Lower lobe of right lung (tissue), 2 donors: Measurements from ENCODE around the gene PRKD2. TPM values are rescaled to one million over a fixed set of nuclear protein-coding genes. Genes with fewer than 3 reads are reported as not detected.

Source experiments
- ATAC-seq, 2 donors: fragments of 200-7000 bp; cut with Tn5 transposase; one replicate each; pipeline ENCODE4 v1.9.1; 2020 to 2022; ENCODE audit warnings: mild to moderate bottlenecking in 2 of 2, moderate library complexity in 2 of 2
- DNase-seq: peaks from one replicate; pipeline ENCODE4 v3.0.0-alpha.2; 2020
- H3K27ac ChIP-seq: fragments of 200-600 bp; one replicate; pipeline ENCODE4 v1.8.0; 2022
- H3K27me3 ChIP-seq: fragments of 200-600 bp; one replicate; pipeline ENCODE4 v1.8.0; 2022; ENCODE audit warnings: low read depth
- H3K36me3 ChIP-seq: fragments of 200-600 bp; one replicate; pipeline ENCODE4 v1.8.0; 2022; ENCODE audit warnings: mild to moderate bottlenecking
- H3K4me1 ChIP-seq: fragments of 200-600 bp; one replicate; pipeline ENCODE4 v1.8.0; 2022
- H3K4me3 ChIP-seq: fragments of 200-600 bp; one replicate; pipeline ENCODE4 v1.8.0; 2022; ENCODE audit warnings: mild to moderate bottlenecking
- H3K9me3 ChIP-seq: fragments of 200-600 bp; one replicate; pipeline ENCODE4 v1.8.0; 2022
- intact Hi-C: fragments of 100-400 bp; cut with DNase I; formaldehyde crosslinking; loops from one replicate; pipeline ENCODE4 v1.11.0; 2022
- total RNA-seq: library from RNA; stranded (reverse); fragmentation: NEBNext Ultra II Directional; extraction: Animal tissue kit (Norgen Biotek cat#: 25700); gene quantifications from one replicate; pipeline ENCODE4 v1.2.1, GENCODE V29; 2021
- TF ChIP-seq, protein P1 (sequence below): fragments of 200-600 bp; IDR thresholded peaks from one replicate; pipeline ENCODE4 v1.8.0; 2022; ENCODE audit warnings: antibody characterized with exemption, mild to moderate bottlenecking
- donor health status: DM: no; HTN: yes; CAD: no; lungs with severe emphysema.

The PRKD2 gene
- total RNA-seq, 1 donor from 2014 or later: 45.0 TPM

DNA sequence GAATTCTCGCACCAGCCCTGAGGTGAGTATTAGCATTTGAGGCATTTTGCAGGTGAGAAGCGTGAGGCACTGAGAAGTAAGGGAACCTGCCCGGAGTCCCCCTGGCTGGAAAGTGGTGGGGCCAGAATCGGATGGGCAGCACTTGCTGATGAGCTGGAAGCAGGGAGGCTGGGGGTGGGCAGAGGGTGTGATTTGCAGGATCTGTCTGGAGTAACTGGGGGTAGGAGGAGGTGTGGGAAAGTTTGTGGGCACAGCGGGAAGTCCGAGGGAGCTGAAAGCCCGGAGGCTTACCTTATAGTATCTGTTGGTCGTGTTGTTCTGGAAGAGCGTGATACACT lies 20.1 kb downstream of the PRKD2 start:
- no peak for ATAC-seq
- H3K4me1 ChIP-seq: no peaks in the 10 kb centered on the region
- no peak overlapping the region for H3K4me3 ChIP-seq
- intact Hi-C loops: no loop called here
- no peak overlapping the region for H3K27ac ChIP-seq
- TF ChIP-seq, protein P1, sequence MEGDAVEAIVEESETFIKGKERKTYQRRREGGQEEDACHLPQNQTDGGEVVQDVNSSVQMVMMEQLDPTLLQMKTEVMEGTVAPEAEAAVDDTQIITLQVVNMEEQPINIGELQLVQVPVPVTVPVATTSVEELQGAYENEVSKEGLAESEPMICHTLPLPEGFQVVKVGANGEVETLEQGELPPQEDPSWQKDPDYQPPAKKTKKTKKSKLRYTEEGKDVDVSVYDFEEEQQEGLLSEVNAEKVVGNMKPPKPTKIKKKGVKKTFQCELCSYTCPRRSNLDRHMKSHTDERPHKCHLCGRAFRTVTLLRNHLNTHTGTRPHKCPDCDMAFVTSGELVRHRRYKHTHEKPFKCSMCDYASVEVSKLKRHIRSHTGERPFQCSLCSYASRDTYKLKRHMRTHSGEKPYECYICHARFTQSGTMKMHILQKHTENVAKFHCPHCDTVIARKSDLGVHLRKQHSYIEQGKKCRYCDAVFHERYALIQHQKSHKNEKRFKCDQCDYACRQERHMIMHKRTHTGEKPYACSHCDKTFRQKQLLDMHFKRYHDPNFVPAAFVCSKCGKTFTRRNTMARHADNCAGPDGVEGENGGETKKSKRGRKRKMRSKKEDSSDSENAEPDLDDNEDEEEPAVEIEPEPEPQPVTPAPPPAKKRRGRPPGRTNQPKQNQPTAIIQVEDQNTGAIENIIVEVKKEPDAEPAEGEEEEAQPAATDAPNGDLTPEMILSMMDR: no peak
- DNase-seq: no peak
- no peaks in the 10 kb centered on the region for H3K9me3 ChIP-seq
- H3K27me3 ChIP-seq: no peaks in the 10 kb centered on the region
- peaks cover 91% of the 10 kb centered on the region for H3K36me3 ChIP-seq

DNA sequence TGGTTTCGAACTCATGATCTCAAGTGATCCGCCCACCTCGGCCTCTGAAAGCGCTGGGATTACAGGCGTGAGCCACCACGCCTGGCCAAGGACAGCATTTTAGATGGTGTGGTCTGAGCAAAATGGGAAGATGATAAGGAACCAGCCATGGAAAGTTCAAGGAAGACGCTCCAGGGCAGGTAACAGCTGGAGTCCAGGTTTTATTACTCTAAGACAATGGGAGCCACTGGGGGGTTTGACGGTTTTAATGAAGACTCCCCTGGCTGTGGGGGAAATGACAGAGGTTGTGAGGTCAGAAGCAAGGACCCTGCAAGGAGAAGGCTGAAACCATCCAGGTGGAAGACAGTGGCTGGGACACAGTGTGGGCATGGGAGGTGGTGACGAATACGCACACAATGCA lies 20.9 kb downstream of the PRKD2 start:
- ATAC-seq (no peak), DNase-seq (no peak)
- Histone ChIP-seq H3K27ac (no peak overlapping the region), H3K27me3 (no peaks in the 10 kb centered on the region), H3K36me3 (peaks cover 91% of the 10 kb centered on the region), H3K4me3 (no peak overlapping the region), H3K4me1 (no peaks in the 10 kb centered on the region), H3K9me3 (no peaks in the 10 kb centered on the region)
- TF ChIP-seq, protein P1: no peak
- intact Hi-C loops: no loop called here

DNA sequence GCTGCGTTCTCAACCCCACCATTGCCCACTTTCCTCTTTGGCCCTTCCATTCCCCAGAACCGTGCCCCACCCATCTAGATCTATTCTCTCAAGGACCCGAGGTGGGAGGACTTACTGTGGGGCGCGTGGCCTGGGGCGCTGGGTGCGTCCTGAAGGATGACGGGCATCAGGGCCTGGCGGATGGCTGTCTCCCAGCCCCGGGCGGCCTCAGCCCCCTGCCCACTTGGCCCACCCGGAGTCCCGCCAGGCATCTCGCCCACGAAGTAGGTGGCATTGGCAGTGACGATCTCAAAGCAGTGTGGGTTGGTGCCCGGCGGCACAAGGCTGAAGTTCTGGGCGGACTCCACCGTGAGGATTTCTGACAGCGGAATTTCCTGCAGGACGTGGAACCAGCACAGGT lies 23.2 kb downstream of the PRKD2 start:
- H3K9me3 ChIP-seq: no peaks in the 10 kb centered on the region
- H3K36me3 ChIP-seq: peaks cover 91% of the 10 kb centered on the region
- no peak for ATAC-seq
- H3K27me3 ChIP-seq: no peaks in the 10 kb centered on the region
- H3K27ac ChIP-seq: no peak overlapping the region
- DNase-seq: no peak
- no peak overlapping the region for H3K4me3 ChIP-seq
- TF ChIP-seq, protein P1: no peak
- intact Hi-C loops: no loop called here
- H3K4me1 ChIP-seq: no peaks in the 10 kb centered on the region

DNA sequence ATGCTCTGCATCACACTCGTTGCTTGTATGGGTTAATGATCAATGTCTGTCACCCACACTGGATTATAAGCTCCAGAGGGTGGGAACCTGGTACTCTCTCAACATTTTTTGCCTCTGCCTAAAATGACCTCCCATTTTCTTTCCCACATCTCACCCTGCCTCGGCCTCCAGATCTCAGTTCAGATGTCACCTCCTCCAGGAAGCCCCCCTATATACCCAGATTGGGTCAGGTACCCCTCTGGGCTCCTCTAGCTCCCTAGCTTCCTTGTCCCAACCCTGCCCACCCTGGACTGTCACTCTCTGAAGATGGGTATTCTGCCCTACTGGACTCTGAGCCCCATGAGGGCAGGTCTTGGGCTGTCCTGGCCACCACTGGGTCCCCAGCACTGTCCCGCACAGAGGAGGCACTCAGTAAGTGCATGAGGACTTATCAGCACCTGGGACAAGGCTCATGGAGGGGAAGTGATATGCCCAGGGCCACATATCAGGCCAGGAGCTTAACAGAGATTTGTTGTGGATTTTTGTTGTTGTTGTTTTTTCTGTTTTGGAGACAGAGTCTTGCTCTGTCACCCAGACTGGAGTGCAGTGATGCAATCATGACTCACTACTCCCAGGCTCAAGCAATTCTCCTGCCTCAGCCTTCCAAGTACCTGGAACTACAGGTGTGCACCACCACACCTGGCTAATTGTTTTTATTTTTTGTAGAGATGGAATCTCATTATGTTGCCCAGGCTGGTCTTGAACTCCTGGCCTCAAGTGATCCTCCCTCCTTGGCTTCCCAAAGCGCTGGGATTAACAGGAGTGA lies 23.8 kb downstream of the PRKD2 start:
- intact Hi-C loops: no loop called here
- ATAC-seq: no peak
- no peak overlapping the region for H3K27ac ChIP-seq

DNA sequence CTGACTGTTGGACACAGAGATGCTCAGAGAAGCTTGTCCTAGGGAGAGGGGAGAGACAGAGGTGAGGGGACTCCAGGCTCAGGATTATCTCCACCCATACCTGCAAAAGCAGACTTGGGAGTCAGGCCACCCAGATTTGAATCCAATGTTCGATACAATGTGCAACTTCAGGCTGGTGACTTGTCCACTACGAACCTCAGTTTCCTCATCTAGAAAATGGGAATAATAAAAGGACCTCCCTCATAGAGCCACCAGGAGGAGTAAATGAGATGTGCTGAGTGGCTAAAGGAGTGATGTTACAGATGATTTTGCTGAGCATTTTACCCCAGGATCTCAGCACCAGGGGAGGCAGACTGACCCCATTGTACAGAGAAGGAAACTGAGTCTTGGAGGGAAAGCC lies 25.0 kb downstream of the PRKD2 start:
- TF ChIP-seq, protein P1: no peak
- H3K9me3 ChIP-seq: no peaks in the 10 kb centered on the region
- no peaks in the 10 kb centered on the region for H3K27me3 ChIP-seq
- ATAC-seq (no peak), DNase-seq (no peak)
- no peaks in the 10 kb centered on the region for H3K4me1 ChIP-seq
- intact Hi-C loops: no loop called here
- peaks cover 100% of the 10 kb centered on the region for H3K36me3 ChIP-seq
- no peak overlapping the region for H3K27ac ChIP-seq
- H3K4me3 ChIP-seq: no peak overlapping the region

More for the DNA sequence above, 23.8 kb downstream of the PRKD2 start:
- no peaks in the 10 kb centered on the region for H3K9me3 ChIP-seq
- no peak for DNase-seq
- peaks cover 91% of the 10 kb centered on the region for H3K36me3 ChIP-seq
- no peak overlapping the region for H3K4me3 ChIP-seq
- H3K4me1 ChIP-seq: no peaks in the 10 kb centered on the region
- no peaks in the 10 kb centered on the region for H3K27me3 ChIP-seq
- TF ChIP-seq, protein P1: no peak
